ENCODE results near the gene STAG2.
"Not testable (repeated sequence)": the region's sequence is repeated elsewhere in the genome, so short reads cannot be mapped to it uniquely, and the experiment has no call there.

The STAG2 gene

GRCh38 chrX:124035657-124036056 lies 74.2 kb downstream of the STAG2 start:
- no peak for DNase-seq (ENCODE audit: low read depth)

GRCh38 chrX:124042042-124042441 lies 80.5 kb downstream of the STAG2 start:
- DNase-seq (ENCODE audit: low read depth): no peak

- DNase-seq (ENCODE audit: low read depth): no peak
Measured at GRCh38 chrX:124045109-124045508, 83.6 kb downstream of the STAG2 start.

GRCh38 chrX:124084417-124084816 lies 122.9 kb downstream of the STAG2 start:
- DNase-seq (ENCODE audit: low read depth): not testable (repeated sequence)

- no peak for DNase-seq (ENCODE audit: low read depth)
Measured at GRCh38 chrX:124085063-124085462, 123.6 kb downstream of the STAG2 start.

- no peak for DNase-seq (ENCODE audit: low read depth)
Measured at GRCh38 chrX:124086411-124086810, 124.9 kb downstream of the STAG2 start.

GRCh38 chrX:124087000-124087746 lies 125.7 kb downstream of the STAG2 start:
- DNase-seq (ENCODE audit: low read depth): no peak

- no peak for DNase-seq (ENCODE audit: low read depth)
Measured at GRCh38 chrX:124093222-124093621, 131.7 kb downstream of the STAG2 start.

GRCh38 chrX:124097116-124097515 lies 135.6 kb downstream of the STAG2 start:
- no peak for DNase-seq (ENCODE audit: low read depth)

- no peak for DNase-seq (ENCODE audit: low read depth)
Measured at GRCh38 chrX:124098089-124098488, 136.6 kb downstream of the STAG2 start.

GRCh38 chrX:124103966-124104365 lies 142.5 kb downstream of the STAG2 start:
- no peak for DNase-seq (ENCODE audit: low read depth)

- DNase-seq (ENCODE audit: low read depth): not testable (repeated sequence)
Measured at GRCh38 chrX:124104512-124104911, 143.0 kb downstream of the STAG2 start.

GRCh38 chrX:124113621-124114600 lies 152.4 kb downstream of the STAG2 start:
- no peak for DNase-seq (ENCODE audit: low read depth)

GRCh38 chrX:124117325-124117724 lies 155.8 kb downstream of the STAG2 start:
- DNase-seq (ENCODE audit: low read depth): no peak

- DNase-seq (ENCODE audit: low read depth): no peak
Measured at GRCh38 chrX:124125471-124125870, 164.0 kb downstream of the STAG2 start.

GRCh38 chrX:124127496-124127895 lies 166.0 kb downstream of the STAG2 start:
- DNase-seq (ENCODE audit: low read depth): no peak

- DNase-seq (ENCODE audit: low read depth): not testable (repeated sequence)
Measured at GRCh38 chrX:124132437-124132836, 170.9 kb downstream of the STAG2 start.

GRCh38 chrX:124145749-124146148 lies 184.2 kb downstream of the STAG2 start:
- DNase-seq (ENCODE audit: low read depth): no peak

- no peak for DNase-seq (ENCODE audit: low read depth)
Measured at GRCh38 chrX:124151195-124151594, 189.7 kb downstream of the STAG2 start.

All from stimulated activated CD8-positive, alpha-beta memory T cell treated with anti-CD3 and anti-CD28 coated beads, Interleukin-12 subunit alpha, Interleukin-12 subunit beta, amount 100 ng/mL, for 4 hours (primary cell).